Measurements from ENCODE around the gene INSYN2B. TPM values are rescaled to one million over a fixed set of nuclear protein-coding genes. Genes with fewer than 3 reads are reported as not detected.

Gene INSYN2B
- polyA plus RNA-seq, 1 donor (not counting 4 experiments of a cell fraction or from before 2014, with no cell fraction given), result 0.16 TPM

DNA sequence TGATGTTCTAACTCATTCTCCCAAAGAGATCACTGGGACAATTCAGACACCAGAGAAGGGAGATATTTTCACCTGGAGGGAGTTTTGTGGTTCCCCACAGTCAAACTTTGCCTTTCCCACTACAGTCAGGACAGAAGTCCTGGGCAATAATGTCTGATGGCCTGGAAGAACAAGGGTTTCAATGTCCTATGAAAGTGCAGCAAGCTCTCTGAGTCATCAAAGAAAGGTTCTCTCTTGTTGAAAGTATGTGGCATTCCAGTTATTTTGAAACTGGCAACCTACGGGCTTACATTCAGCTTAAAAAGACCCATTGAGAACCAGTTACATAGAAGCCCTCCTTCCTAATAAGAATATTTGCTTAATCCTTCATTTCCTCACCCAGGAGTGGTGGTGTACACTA lies 103.9 kb downstream of the INSYN2B start:
- TF ChIP-seq, protein P1, sequence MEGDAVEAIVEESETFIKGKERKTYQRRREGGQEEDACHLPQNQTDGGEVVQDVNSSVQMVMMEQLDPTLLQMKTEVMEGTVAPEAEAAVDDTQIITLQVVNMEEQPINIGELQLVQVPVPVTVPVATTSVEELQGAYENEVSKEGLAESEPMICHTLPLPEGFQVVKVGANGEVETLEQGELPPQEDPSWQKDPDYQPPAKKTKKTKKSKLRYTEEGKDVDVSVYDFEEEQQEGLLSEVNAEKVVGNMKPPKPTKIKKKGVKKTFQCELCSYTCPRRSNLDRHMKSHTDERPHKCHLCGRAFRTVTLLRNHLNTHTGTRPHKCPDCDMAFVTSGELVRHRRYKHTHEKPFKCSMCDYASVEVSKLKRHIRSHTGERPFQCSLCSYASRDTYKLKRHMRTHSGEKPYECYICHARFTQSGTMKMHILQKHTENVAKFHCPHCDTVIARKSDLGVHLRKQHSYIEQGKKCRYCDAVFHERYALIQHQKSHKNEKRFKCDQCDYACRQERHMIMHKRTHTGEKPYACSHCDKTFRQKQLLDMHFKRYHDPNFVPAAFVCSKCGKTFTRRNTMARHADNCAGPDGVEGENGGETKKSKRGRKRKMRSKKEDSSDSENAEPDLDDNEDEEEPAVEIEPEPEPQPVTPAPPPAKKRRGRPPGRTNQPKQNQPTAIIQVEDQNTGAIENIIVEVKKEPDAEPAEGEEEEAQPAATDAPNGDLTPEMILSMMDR (optimal IDR thresholded peaks at IDR 0.05 in 1 of 3, IDR thresholded peaks at IDR 0.05 in 1 of 3, conservative IDR thresholded peaks at IDR 0.05 in 1 of 3; ENCODE audit: extremely low read depth in 1 of 3, insufficient read depth in 2 of 3, low read length in 3 of 3), result no peak
- TF ChIP-seq EZH2 (IDR thresholded peaks at IDR 0.05; ENCODE audit: low read length), result no peak
- no peak overlapping the region for H3K4me2 ChIP-seq (ENCODE audit: control insufficient read depth, extremely low read depth, insufficient read depth, low read depth, low read length)
- H3K79me2 ChIP-seq (ENCODE audit: control insufficient read depth, insufficient read depth, low read length), result no peaks in the 10 kb centered on the region
- no peaks in the 10 kb centered on the region for H4K20me1 ChIP-seq (ENCODE audit: control insufficient read depth, extremely low read depth, insufficient read depth, low read length)
- no peaks in the 10 kb centered on the region for H3K36me3 ChIP-seq (ENCODE audit: control insufficient read depth in 2 of 2, extremely low read depth in 1 of 2, insufficient read depth in 2 of 2, low read length in 2 of 2)
- H3K27me3 ChIP-seq (ENCODE audit: control insufficient read depth, extremely low read depth, insufficient read depth, low read length), result no peaks in the 10 kb centered on the region
- H3K4me3 ChIP-seq (ENCODE audit: control insufficient read depth in 2 of 3, extremely low read depth in 1 of 3, insufficient read depth in 2 of 3, low read depth in 1 of 3, low read length in 3 of 3), result no peak overlapping the region
- no peaks in the 10 kb centered on the region for H3K4me1 ChIP-seq (ENCODE audit: control insufficient read depth, extremely low read depth, insufficient read depth, low read length)
- no peaks in the 10 kb centered on the region for H3K9me1 ChIP-seq (ENCODE audit: control insufficient read depth, extremely low read depth, insufficient read depth, low read length)
- DNase-seq (ENCODE audit: low read depth, low spot score), result no peak
- no peak for FAIRE-seq
- H3K27ac ChIP-seq (ENCODE audit: control insufficient read depth, insufficient read depth, low read length), result no peak overlapping the region
- no peak overlapping the region for H3K9ac ChIP-seq (ENCODE audit: control insufficient read depth, extremely low read depth, insufficient read depth, low read length)
- no peaks in the 10 kb centered on the region for H3K9me3 ChIP-seq (ENCODE audit: control insufficient read depth, low read depth, low read length)
- H2AFZ ChIP-seq (ENCODE audit: control insufficient read depth, low read length), result no peak overlapping the region
- dilution Hi-C loops (cut with MboI; ENCODE audit: extremely low pct_ligation_motif_present, low sequenced_read_pairs), result no loop called here

DNA sequence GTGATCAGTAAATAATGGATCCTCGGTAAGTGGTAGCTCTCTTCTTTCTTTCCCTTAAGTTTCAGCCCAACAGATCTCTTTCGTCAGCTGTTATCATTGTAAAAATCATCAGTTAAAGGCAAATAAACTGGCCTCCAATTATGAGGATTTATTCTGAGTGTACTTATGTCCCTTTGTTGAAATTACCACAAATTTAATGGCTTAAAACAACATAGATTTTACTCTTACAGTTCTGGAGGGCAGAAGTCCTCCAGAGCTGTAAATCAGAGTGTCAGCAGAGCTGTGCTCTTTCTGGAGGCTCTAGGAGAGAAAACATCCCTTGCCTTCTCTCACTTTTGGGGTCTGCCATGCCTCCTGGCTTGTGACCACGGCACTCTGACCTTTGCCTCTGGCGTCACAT lies 104.6 kb downstream of the INSYN2B start:
- no peak overlapping the region for H2AFZ ChIP-seq (ENCODE audit: control insufficient read depth, low read length)
- FAIRE-seq, result no peak

More for the DNA sequence above, 104.6 kb downstream of the INSYN2B start:
- Histone ChIP-seq H4K20me1 (ENCODE audit: control insufficient read depth, extremely low read depth, insufficient read depth, low read length) (no peaks in the 10 kb centered on the region), H3K4me3 (ENCODE audit: control insufficient read depth in 2 of 3, extremely low read depth in 1 of 3, insufficient read depth in 2 of 3, low read depth in 1 of 3, low read length in 3 of 3) (no peak overlapping the region), H3K9ac (ENCODE audit: control insufficient read depth, extremely low read depth, insufficient read depth, low read length) (no peak overlapping the region), H3K36me3 (ENCODE audit: control insufficient read depth in 2 of 2, extremely low read depth in 1 of 2, insufficient read depth in 2 of 2, low read length in 2 of 2) (no peaks in the 10 kb centered on the region), H3K9me3 (ENCODE audit: control insufficient read depth, low read depth, low read length) (no peaks in the 10 kb centered on the region), H3K27ac (ENCODE audit: control insufficient read depth, insufficient read depth, low read length) (no peak overlapping the region), H3K4me2 (ENCODE audit: control insufficient read depth, extremely low read depth, insufficient read depth, low read depth, low read length) (no peak overlapping the region), H3K9me1 (ENCODE audit: control insufficient read depth, extremely low read depth, insufficient read depth, low read length) (no peaks in the 10 kb centered on the region), H3K27me3 (ENCODE audit: control insufficient read depth, extremely low read depth, insufficient read depth, low read length) (no peaks in the 10 kb centered on the region), H3K4me1 (ENCODE audit: control insufficient read depth, extremely low read depth, insufficient read depth, low read length) (no peaks in the 10 kb centered on the region), H3K79me2 (ENCODE audit: control insufficient read depth, insufficient read depth, low read length) (no peaks in the 10 kb centered on the region)
- no peak for DNase-seq (ENCODE audit: low read depth, low spot score)
- TF ChIP-seq, protein P1 (optimal IDR thresholded peaks at IDR 0.05 in 1 of 3, IDR thresholded peaks at IDR 0.05 in 1 of 3, conservative IDR thresholded peaks at IDR 0.05 in 1 of 3; ENCODE audit: extremely low read depth in 1 of 3, insufficient read depth in 2 of 3, low read length in 3 of 3), result no peak
- no peak for TF ChIP-seq EZH2 (IDR thresholded peaks at IDR 0.05; ENCODE audit: low read length)
- dilution Hi-C loops (cut with MboI; ENCODE audit: extremely low pct_ligation_motif_present, low sequenced_read_pairs), result no loop called here
